GM18870 (cell line): Measurements from ENCODE around the gene THRA.

Source experiments
- ATAC-seq: cut with Tn5 transposase; IDR thresholded peaks from one replicate; pipeline ENCODE4 v1.9.1; 2021; ENCODE audit warnings: moderate library complexity; ENCODE audit not compliant: unreplicated experiment

The THRA gene, protein sequence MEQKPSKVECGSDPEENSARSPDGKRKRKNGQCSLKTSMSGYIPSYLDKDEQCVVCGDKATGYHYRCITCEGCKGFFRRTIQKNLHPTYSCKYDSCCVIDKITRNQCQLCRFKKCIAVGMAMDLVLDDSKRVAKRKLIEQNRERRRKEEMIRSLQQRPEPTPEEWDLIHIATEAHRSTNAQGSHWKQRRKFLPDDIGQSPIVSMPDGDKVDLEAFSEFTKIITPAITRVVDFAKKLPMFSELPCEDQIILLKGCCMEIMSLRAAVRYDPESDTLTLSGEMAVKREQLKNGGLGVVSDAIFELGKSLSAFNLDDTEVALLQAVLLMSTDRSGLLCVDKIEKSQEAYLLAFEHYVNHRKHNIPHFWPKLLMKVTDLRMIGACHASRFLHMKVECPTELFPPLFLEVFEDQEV

DNA sequence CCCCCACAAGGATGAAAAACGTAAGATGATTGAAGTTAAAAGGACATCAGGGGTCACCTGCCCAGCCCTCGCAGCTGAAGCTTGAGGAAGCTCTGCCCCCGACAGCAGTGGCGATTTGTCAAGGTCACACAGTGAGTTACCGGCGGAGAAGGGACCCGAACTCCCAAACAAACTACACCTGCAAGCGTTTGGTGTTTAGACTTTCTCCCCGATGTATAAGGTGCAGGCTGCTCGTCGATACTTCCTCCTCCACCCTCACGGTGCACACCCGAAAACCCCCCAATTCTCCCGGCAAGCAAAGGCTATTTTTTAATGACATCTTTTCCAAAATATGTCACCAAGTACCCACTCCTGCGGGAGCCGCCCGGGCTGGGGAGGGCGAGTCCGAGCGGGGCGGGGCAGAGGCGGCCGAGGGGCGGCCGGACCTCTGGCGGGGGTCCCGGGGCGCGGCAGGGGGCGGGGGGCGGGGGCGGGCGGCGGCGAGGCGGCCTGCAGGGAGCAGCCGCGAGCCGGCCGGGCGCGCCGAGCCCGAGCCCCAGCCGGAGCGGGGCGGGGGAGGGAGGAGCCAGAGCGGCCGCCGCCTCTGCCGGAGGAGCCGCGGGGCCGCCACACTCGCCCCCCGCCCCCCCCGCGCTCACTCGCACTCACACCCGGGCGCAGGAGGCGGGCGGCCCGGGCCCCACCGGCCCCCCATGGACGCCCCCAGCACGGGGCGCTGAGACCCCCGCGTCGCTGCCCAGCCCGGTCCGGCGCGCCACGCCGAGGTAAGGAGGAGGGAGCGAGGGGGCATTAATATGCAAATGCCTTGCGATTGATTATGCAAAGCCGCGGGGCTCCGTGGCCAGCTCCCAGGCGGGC lies at the start of gene THRA:
Gene THRA, plus strand, starts transcription at position 637 of the 858 bp plus-strand sequence. CDS start 11,524 bp downstream, outside the sequence.
- no peak for ATAC-seq

DNA sequence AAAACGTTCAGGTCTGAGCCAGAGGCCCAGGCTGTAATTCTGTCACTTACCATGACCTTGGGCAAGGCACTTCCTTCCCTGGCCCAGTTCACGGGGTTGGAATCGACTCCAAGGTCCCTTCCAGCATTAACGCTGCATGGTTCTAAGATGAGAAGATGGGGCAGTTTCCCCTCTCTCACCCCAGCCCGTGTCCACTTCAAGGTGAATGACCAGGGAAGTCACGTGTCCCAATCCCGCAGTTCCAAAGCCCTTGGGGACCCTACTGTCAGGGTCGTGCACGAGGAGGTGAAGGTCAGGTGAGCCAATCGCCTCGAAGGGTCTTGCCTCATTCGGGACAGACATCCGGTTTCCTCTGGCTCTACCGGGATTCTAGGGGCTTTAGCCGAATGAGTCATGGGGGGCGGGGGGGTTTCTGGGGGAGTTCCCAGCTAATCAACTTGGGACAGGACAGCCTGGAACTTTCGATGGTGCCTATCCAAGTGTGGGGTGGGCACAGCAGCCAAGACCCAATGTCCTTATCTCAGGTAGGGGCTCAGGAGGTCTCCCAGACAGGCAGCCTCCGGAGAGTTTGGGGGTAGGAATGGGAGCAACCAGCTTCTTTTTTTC lies 48.3 kb upstream of the THRA start:
- ATAC-seq, result no peak

DNA sequence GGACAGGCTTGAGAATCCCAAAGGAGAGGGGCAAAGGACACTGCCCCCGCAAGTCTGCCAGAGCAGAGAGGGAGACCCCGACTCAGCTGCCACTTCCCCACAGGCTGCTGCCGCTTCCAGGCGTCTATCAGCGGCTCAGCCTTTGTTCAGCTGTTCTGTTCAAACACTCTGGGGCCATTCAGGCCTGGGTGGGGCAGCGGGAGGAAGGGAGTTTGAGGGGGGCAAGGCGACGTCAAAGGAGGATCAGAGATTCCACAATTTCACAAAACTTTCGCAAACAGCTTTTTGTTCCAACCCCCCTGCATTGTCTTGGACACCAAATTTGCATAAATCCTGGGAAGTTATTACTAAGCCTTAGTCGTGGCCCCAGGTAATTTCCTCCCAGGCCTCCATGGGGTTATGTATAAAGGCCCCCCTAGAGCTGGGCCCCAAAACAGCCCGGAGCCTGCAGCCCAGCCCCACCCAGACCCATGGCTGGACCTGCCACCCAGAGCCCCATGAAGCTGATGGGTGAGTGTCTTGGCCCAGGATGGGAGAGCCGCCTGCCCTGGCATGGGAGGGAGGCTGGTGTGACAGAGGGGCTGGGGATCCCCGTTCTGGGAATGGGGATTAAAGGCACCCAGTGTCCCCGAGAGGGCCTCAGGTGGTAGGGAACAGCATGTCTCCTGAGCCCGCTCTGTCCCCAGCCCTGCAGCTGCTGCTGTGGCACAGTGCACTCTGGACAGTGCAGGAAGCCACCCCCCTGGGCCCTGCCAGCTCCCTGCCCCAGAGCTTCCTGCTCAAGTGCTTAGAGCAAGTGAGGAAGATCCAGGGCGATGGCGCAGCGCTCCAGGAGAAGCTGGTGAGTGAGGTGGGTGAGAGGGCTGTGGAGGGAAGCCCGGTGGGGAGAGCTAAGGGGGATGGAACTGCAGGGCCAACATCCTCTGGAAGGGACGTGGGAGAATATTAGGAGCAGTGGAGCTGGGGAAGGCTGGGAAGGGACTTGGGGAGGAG lies 47.5 kb upstream of the THRA start, which contains the start of gene CSF3:
Gene CSF3, plus strand, starts transcription at position 436 of the 993 bp plus-strand sequence. Its CDS starts 35 bp downstream, at position 471.
- ATAC-seq, result no peak

DNA sequence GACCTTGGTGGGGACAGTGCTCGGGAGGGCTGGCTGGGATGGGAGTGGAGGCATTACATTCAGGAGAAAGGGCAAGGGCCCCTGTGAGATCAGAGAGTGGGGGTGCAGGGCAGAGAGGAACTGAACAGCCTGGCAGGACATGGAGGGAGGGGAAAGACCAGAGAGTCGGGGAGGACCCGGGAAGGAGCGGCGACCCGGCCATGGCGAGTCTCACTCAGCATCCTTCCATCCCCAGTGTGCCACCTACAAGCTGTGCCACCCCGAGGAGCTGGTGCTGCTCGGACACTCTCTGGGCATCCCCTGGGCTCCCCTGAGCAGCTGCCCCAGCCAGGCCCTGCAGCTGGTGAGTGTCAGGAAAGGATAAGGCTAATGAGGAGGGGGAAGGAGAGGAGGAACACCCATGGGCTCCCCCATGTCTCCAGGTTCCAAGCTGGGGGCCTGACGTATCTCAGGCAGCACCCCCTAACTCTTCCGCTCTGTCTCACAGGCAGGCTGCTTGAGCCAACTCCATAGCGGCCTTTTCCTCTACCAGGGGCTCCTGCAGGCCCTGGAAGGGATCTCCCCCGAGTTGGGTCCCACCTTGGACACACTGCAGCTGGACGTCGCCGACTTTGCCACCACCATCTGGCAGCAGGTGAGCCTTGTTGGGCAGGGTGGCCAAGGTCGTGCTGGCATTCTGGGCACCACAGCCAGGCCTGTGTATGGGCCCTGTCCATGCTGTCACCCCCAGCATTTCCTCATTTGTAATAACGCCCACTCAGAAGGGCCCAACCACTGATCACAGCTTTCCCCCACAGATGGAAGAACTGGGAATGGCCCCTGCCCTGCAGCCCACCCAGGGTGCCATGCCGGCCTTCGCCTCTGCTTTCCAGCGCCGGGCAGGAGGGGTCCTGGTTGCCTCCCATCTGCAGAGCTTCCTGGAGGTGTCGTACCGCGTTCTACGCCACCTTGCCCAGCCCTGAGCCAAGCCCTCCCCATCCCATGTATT lies 46.5 kb upstream of the THRA start:
- no peak for ATAC-seq

DNA sequence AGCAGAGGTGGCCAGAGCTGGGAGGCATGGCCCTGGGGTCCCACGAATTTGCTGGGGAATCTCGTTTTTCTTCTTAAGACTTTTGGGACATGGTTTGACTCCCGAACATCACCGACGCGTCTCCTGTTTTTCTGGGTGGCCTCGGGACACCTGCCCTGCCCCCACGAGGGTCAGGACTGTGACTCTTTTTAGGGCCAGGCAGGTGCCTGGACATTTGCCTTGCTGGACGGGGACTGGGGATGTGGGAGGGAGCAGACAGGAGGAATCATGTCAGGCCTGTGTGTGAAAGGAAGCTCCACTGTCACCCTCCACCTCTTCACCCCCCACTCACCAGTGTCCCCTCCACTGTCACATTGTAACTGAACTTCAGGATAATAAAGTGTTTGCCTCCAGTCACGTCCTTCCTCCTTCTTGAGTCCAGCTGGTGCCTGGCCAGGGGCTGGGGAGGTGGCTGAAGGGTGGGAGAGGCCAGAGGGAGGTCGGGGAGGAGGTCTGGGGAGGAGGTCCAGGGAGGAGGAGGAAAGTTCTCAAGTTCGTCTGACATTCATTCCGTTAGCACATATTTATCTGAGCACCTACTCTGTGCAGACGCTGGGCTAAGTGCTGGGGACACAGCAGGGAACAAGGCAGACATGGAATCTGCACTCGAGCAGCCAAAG lies 45.2 kb upstream of the THRA start:
- no peak for ATAC-seq

DNA sequence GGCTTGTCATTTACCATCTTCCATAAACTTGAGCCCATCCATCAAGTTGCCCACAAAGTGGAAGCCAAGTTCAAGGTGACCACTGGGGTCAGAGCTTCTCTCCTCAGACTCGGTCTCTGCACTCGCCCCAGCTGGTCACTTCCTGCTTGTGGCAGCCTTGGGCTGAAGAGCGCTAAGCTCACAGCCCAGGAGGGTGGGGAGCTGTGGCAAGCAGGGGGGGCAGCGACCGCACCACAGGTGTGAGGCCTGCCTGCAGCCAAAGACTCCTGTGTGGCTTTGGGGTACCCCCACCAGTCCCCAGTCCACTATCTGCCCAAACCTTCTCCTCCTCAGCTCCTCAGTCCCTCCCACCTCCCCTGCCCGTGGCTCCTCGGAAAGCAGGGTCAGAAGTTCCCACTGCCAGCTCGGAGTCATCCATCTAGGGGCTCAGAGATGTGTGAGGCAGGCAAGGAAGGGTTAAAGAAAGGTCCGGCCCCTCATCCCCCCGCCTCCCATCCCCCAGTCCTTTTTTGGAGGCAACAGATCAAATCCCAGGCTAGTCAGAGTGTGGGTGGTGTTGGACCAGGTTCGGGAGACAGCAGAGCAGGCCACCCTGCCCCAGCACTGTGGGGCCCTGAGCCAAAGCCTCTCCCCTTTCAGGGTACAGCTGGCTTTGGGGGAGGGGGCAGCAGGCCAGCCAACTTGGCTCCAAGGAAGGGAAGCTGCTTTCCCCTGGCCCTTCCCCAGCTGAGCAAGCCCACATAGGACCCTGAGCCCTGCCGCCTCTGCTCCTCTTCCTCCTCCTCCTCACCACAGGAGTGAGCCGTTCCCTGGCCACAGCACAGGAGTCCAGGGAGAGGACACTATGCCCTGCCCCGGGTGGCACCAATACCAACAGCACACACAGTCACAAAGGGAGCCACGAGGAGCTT lies 44.3 kb upstream of the THRA start:
- ATAC-seq, result no peak

DNA sequence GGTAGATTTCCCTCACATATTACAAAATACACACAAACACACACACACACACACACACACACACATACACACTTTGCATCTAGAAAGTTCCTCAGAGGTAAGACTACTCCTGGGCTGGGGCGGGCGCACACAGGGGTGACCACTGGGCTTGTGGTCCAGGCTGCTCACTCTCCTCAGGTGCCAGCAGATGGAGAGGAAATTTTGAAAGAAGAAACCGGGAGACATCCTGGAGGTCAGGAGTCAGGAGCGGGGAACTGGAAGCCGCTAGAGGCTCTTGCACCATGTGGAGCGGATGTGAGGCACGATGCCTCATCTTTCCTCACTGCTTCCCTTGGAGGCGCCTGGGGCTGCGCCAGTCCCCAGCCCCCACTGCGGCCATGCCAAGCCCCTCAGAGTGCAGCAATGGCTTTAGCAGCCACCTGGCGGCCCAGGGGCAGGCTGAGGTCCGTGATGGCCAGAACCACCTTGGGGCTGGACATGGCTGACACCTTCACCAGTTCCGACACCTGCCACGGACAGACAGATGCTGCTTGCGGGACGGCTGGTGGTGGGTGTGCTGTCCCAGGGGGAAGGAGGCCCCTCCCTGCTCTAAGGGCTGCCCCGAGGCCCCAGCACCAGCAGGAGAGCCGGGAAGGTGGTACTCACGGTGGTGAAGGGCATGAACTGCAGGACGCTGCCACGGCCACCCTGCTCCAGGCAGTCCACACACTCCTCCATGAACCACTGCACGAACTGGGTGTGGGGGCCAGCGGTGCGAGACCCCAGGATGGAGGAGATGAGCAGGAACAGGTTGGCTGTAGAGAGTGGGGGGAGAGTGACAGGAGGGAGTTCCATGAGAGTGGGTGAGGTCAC lies 43.4 kb upstream of the THRA start:
- no peak for ATAC-seq

DNA sequence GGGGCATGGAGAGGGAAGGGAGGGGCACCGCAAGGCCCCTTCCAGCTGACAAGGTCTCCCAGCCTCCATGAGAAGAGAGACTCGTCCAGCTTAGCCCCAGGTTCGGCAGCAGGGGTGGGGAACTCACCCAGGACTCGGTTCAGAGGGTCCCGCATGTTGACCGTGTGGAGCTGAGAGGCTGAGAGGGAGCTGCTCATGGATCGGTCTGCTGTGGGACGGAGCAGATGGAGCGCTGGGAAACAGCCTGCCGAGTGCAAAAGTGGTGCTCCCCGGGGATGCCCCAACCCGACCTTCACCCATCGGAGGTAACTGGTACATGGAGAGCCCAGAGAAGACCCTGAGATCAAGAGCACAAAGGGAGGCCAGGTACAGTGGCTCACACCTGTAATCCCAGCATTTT lies 42.6 kb upstream of the THRA start:
- no peak for ATAC-seq

DNA sequence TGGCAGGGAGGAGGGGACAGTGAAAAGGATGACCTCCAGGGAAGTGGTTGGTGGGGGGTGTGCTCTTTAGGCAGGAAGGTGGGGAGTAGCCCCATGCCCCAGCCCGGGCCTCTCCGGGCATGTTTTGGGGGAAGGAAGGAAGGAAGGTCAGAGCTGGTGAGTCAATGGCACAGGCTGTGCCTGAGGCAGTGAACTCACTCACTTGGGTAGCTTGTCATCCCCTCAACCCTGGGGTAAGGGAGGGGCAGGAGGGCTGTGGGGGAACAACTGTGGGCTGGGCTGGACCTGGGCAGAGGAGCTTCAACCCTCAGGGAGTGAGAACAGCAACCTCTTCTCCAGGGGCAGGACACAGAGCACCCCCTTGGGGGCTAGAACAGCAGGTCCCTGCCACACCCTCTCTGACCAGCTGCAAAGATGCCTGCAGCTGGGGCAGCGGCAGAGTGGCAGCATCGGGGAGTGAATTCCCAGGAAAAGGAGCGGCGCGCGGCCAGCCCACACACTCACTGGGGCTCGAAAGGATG lies 41.3 kb upstream of the THRA start:
- no peak for ATAC-seq

DNA sequence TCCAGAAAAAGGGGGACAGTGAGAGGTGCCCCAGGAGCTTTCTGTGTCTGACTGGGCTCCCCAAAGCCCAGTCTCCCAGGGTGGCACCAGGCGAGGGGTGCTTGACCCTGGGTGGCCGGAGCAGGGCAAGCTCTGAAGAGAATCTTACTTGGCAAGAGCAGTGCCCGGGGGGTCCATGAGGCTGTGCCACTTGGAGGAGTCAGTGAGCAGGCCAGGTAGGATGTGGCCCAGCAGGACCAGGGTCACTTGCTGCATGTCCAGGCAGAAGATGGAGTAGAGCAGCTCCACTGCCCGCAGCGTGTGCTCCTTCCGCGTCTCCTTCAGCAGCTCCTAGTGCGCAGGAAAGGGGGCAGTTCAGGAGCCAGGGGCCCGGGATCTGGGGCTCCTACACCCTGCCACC lies 40.3 kb upstream of the THRA start:
- no peak for ATAC-seq

DNA sequence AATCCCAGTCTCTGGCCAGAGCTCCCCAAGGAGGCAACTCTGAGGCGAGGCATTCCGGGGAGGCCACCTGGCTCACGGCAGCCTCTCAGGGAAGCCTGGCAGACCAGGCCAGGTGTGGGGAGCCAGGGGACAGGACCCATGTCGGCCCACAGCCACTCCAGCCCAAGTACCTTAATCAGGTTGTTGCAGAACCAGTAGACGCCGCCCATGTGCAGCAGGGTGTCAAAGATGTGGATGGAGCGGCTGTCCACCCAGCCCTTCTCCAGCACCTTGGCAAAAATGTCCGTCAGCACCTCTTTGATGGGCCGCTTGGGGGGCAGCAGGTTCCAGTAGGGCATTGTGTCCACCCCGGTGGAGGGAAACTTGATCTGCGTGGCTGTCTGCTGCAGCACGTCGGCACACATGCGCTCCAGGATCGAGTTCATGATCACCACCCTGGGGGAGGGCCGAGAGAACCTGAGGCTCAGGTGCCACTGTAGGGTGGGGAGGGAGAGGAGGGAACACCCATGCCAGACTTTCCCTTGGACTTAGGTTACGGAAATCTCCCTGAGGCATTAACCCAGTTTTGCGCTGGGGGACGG lies 39.7 kb upstream of the THRA start:
- ATAC-seq, result no peak

DNA sequence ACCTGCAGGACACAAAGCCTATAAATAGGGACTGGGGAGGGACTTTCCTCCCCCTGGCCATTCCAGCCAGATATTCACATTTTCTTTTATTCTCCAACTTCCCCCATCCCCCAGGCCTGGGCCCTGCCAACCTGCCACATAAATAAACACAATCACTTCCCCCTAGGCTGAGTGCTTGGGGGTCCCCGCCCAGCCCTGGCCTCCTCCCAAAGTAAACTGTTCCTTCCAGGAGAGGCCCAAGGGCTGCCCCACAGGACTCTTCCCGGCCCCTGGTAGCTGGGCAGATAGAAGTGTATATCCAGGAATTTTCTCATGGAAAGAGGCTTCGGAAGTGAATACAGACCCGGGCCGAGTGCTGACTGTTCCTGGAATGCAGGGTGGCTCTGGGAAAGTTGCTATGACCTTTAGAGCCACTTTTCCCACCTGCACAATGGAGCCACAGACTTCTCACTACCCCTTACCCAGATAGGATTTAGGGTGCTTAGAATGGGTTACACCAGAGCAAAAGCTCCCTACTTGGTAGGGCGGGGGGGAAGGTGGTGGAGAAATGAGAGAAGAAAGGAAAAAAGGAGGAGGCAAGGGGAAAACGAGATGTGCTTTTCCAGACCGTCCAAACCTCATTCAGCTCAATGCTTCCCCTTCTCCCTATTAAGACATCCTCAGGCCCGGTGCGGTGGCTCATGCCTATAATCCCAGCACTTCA lies 39.0 kb upstream of the THRA start:
- ATAC-seq, result no peak

DNA sequence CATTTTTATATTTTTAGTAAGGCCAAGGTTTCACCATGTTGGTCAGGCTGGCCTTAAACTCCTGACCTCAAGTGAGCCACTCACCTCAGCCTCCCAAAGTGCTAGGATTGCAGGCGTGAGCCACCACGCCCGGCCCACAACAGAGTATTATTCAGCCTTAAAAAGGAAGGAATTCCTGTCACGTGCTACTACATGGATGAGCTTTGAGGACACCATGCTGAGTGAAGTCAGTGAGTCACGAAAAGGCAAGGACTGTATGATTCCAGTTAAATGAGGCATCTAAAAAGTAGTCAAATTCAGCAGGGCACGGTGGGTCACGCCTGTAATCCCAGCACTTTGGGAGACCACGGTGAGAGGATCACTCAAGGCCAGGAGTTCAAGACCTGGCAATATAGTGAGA lies 37.9 kb upstream of the THRA start:
- no peak for ATAC-seq

DNA sequence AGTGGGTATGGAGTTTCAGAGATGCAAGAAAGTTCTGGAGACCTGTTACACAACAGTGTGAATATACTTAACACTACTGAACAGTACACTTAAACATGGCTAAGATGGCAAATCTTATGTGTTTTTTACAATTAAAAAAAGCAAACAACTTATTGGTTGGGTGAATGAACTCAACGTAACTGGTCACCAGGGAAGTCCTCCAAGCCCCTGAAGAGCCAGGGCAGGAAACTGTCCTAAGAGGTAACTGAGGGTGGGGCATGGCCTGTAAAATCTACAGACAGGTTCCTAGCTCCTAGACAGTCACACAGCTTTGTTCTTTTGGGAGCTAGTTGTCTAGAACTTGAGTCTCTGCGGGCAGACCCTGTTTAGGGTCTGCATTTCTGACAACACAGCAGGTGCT lies 37.2 kb upstream of the THRA start:
- no peak for ATAC-seq

DNA sequence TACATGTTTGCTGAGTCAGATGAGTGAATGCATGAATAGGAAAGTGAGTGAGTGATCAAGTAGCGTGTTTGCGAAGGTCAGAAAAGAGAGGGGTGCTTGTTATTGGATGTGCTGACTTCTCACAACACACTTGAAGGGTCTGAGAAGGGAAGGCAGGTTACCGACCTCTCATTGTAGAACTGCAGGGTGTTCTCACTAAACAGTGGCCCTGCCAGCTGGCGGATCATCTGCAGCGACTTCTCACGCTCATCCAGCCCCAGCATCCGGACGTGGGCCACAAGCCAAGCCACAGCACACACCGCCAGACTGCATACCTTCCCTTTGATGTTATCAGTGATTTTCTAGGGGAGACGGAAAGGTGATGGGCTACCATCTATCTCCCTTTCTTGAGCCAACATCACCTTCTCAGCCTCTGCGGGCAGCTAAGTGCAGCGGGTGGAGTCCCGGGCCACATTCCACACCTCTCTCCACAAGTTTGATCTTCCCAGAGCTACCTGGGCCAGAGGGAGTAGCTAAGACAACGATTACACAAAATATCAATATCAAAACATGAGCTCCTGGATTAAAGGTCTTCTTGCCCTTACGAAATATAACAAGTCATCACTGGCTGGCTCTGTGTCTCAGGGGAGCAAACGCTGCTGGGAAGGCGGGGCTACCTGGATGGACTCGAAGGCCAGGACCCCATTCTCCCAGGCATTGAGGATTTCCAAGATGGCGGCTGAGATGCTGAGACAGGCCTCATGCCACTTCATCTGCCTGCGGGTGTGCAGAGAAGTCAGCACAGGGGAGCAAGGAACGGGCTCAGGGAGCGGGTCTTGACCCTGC lies 36.6 kb upstream of the THRA start:
- no peak for ATAC-seq
